ENCODE results near the gene RPS6KA2.

GRCh38 chr6:166408936-166409755, 217.9 kb downstream of the RPS6KA2 start:
- TF ChIP-seq CTCF (conservative IDR thresholded peaks at IDR 0.05): no peak
- TF ChIP-seq ZFX (IDR thresholded peaks at IDR 0.05): no peak

Measured in C4-2B (cell line).